Right atrium auricular region (tissue), 2 donors: ENCODE results near the gene SHLD2. TPM values are rescaled to one million over a fixed set of nuclear protein-coding genes. Genes with fewer than 3 reads are reported as not detected.
"Not testable (repeated sequence)": the region's sequence is repeated elsewhere in the genome, so short reads cannot be mapped to it uniquely, and the experiment has no call there.

ENCODE experiments used
- DNase-seq: peaks from one replicate; pipeline ENCODE4 v3.0.0-alpha.2; 2019; ENCODE audit warnings: low spot score
- H3K27ac ChIP-seq, 2 donors: fragments of 200-600 bp; sonication (generic); 1 replicate in 1 of 2; 2 replicates in 1 of 2; pipeline ENCODE4 v1.5.1; 2016 to 2019
- H3K27me3 ChIP-seq, 2 donors: fragments of 200-600 bp; sonication (generic); one replicate each; pipeline versions ENCODE4 v1.5.1 to v1.6.0; 2017 to 2019
- H3K36me3 ChIP-seq: fragments of 200-600 bp; sonication (generic); one replicate; pipeline ENCODE4 v1.5.1; 2016
- H3K4me1 ChIP-seq, 2 donors: fragments of 200-600 bp; sonication (generic); one replicate each; pipeline versions ENCODE4 v1.5.1 to v1.6.0; 2017 to 2019
- H3K4me3 ChIP-seq, 2 donors: fragments of 200-600 bp; sonication (generic); 1 replicate in 1 of 2; 2 replicates in 1 of 2; pipeline ENCODE4 v1.5.1; 2017 to 2019; ENCODE audit warnings: mild to moderate bottlenecking in 1 of 2, moderate library complexity in 1 of 2
- H3K9me3 ChIP-seq, 2 donors: fragments of 200-600 bp; sonication (generic); one replicate each; pipeline ENCODE4 v1.5.1; 2019
- CTCF ChIP-seq, 2 donors: fragments of 200-600 bp; sonication (generic); IDR thresholded peaks; one replicate each; pipeline ENCODE4 v1.5.1; 2019; ENCODE audit warnings: antibody characterized with exemption in 2 of 2
- total RNA-seq, 2 donors: library from RNA; depleted of rRNA; stranded (reverse); fragments of >200 nt; gene quantifications; one replicate each; pipeline ENCODE4 v1.1.0, GENCODE V29; 2016

SHLD2 gene
- total RNA-seq, 2 donors from 2014 or later: 13.5 to 16.5 TPM

- no peak for DNase-seq
- no peaks in the 10 kb centered on the region for H3K27me3 ChIP-seq
- no peaks in the 10 kb centered on the region for H3K9me3 ChIP-seq
- H3K4me3 ChIP-seq: peak overlapping the region; percentile 79 to 82
- peaks cover 0 to 41% of the 10 kb centered on the region in 2 donors for H3K4me1 ChIP-seq
- no peaks in the 10 kb centered on the region for H3K36me3 ChIP-seq
- H3K27ac ChIP-seq: peak overlapping the region; percentile 89 to 99
- TF ChIP-seq CTCF (IDR thresholded peaks at IDR 0.05): no peak
Observed at GRCh38 chr10:87092861-87093631, 2.0 kb upstream of the SHLD2 start.

GRCh38 chr10:87093632-87094372 is 1.2 kb upstream of the SHLD2 start:
- H3K4me1 ChIP-seq: peaks cover 0 to 41% of the 10 kb centered on the region in 2 donors
- TF ChIP-seq CTCF (IDR thresholded peaks at IDR 0.05): no peak
- H3K9me3 ChIP-seq: no peaks in the 10 kb centered on the region
- peak; percentile 79 for DNase-seq
- H3K4me3 ChIP-seq: peak overlapping the region; percentile 79 to 82
- peak overlapping the region; percentile 89 to 99 for H3K27ac ChIP-seq
- H3K27me3 ChIP-seq: no peaks in the 10 kb centered on the region
- H3K36me3 ChIP-seq: no peaks in the 10 kb centered on the region

GRCh38 chr10:87095236-87095945 is 385 bp downstream of the SHLD2 start:
- H3K4me3 ChIP-seq: peak overlapping the region; percentile 79 to 82
- peak; percentile 85 for DNase-seq
- no peaks in the 10 kb centered on the region for H3K9me3 ChIP-seq
- H3K27me3 ChIP-seq: no peaks in the 10 kb centered on the region
- H3K36me3 ChIP-seq: no peaks in the 10 kb centered on the region
- peaks cover 0 to 32% of the 10 kb centered on the region in 2 donors for H3K4me1 ChIP-seq
- H3K27ac ChIP-seq: peak overlapping the region; percentile 98 to 99
- peak in 1 of 2 donors; percentile 30 for TF ChIP-seq CTCF (IDR thresholded peaks at IDR 0.05)

- no peak overlapping the region for H3K4me3 ChIP-seq
- H3K4me1 ChIP-seq: no peaks in the 10 kb centered on the region
- no peak for TF ChIP-seq CTCF (IDR thresholded peaks at IDR 0.05)
- DNase-seq: no peak
- H3K36me3 ChIP-seq: peaks cover 13% of the 10 kb centered on the region
- no peaks in the 10 kb centered on the region for H3K27me3 ChIP-seq
- H3K27ac ChIP-seq: no peak overlapping the region
- no peaks in the 10 kb centered on the region for H3K9me3 ChIP-seq
Observed at GRCh38 chr10:87101996-87102395, 7.0 kb downstream of the SHLD2 start.

GRCh38 chr10:87104727-87105126 is 9.7 kb downstream of the SHLD2 start:
- not testable (repeated sequence) for H3K4me1 ChIP-seq, H3K9me3 ChIP-seq, H3K27me3 ChIP-seq, H3K4me3 ChIP-seq, H3K27ac ChIP-seq, DNase-seq
- peaks cover 20% of the 10 kb centered on the region for H3K36me3 ChIP-seq
